A549 (cell line): ENCODE measurements around the gene SYT1. TPM values are rescaled to one million over a fixed set of nuclear protein-coding genes. Genes with fewer than 3 reads are reported as not detected.

Experiments
- ATAC-seq, 2 experiments: fragments of 200-7000 bp in 1 of 2; fragments of >200 bp in 1 of 2; cut with Nextera tagmentation in 1 of 2; cut with Tn5 transposase in 1 of 2; 3 replicates each; pipeline versions ENCODE4 v1.8.0 to v1.9.1; 2018 to 2020; ENCODE audit warnings: mild to moderate bottlenecking in 1 of 2, moderate library complexity in 1 of 2
- CTCF ChIA-PET: fragments of 300-600 bp; sonication (Branson Sonifier 250); formaldehyde crosslinking; extraction: SDS; loops from one replicate; lab custom pipeline; 2021; ENCODE audit warnings: antibody characterized with exemption, inconsistent platforms; lab: Yijun Ruan, JAX
- POLR2A ChIA-PET: fragments of 350-600 bp; formaldehyde crosslinking; extraction: SDS; loops from one replicate; lab custom pipeline; 2021; ENCODE audit warnings: antibody characterized with exemption, inconsistent platforms; lab: Yijun Ruan, JAX
- DNase-seq, 2 experiments: peaks; one replicate each; pipeline versions ENCODE4 v3.0.0 to v3.0.0-alpha.2; 2011 to 2016; ENCODE audit warnings: low read depth in 1 of 2, low spot score in 1 of 2
- FAIRE-seq: peaks from 2 replicates; lab custom pipeline; 2011; peaks lifted over from hg19 to GRCh38; lab: Jason Lieb, UNC
- H3K27ac ChIP-seq, 2 experiments: fragments of >200 bp; sonication (Bioruptor Twin); formaldehyde crosslinking; 3 replicates each; pipeline ENCODE4 v1.5.1; 2016 to 2017
- H3K4me1 ChIP-seq: fragments of >200 bp; sonication (Bioruptor Twin); formaldehyde crosslinking; 3 replicates; pipeline ENCODE4 v1.6.1; 2016
- H3K4me2 ChIP-seq: fragments of >200 bp; sonication (Bioruptor Twin); formaldehyde crosslinking; 3 replicates; pipeline ENCODE4 v1.6.1; 2016
- H3K4me3 ChIP-seq: fragments of >200 bp; sonication (Bioruptor Twin); formaldehyde crosslinking; 3 replicates; pipeline ENCODE4 v1.5.1; 2016
- H3K9me3 ChIP-seq: fragments of >200 bp; sonication (Bioruptor Twin); formaldehyde crosslinking; 3 replicates; pipeline ENCODE4 v1.6.1; 2016
- CBX2 ChIP-seq: fragments of 200-600 bp; sonication (generic); IDR thresholded peaks from 2 replicates; pipeline ENCODE4 v1.6.1; 2016; ENCODE audit warnings: low read depth, mild to moderate bottlenecking, borderline replicate concordance
- CBX8 ChIP-seq: fragments of 200-600 bp; sonication (generic); IDR thresholded peaks from 2 replicates; pipeline ENCODE4 v1.6.1; 2016
- CHD2 ChIP-seq: fragments of 150-350 bp; IDR thresholded peaks from 2 replicates; pipeline ENCODE4 v1.6.1; 2014; ENCODE audit warnings: low read length; ENCODE audit not compliant: partially characterized antibody
- CHD4 ChIP-seq: fragments of 200-600 bp; sonication (generic); IDR thresholded peaks from 2 replicates; pipeline ENCODE4 v1.6.1; 2016; ENCODE audit warnings: antibody characterized with exemption, mild to moderate bottlenecking, borderline replicate concordance
- EHF ChIP-seq: fragments of 250-450 bp; sonication (Bioruptor Pico); IDR thresholded peaks from 2 replicates; pipeline ENCODE4 v1.5.0; 2020; ENCODE audit warnings: mild to moderate bottlenecking
- EP300 ChIP-seq, 2 experiments: fragments of >200 bp; sonication (Bioruptor Twin); formaldehyde crosslinking; IDR thresholded peaks; 2 replicates in 1 of 2; 3 replicates in 1 of 2; pipeline ENCODE4 v1.6.1; 2016 to 2017
- ESRRA ChIP-seq: fragments of 150-350 bp; IDR thresholded peaks from 2 replicates; pipeline ENCODE4 v1.6.1; 2014; ENCODE audit warnings: mild to moderate bottlenecking, low read length, borderline replicate concordance
- FOSL2 ChIP-seq, 2 experiments: fragments of 450-650 bp in 1 of 2; fragments of >200 bp in 1 of 2; sonication (Bioruptor Twin) in 1 of 2; formaldehyde crosslinking; IDR thresholded peaks; 2 replicates each; pipeline versions ENCODE4 v1.5.0 to v1.6.1; 2016 to 2020; ENCODE audit warnings: mild to moderate bottlenecking in 1 of 2, moderate library complexity in 1 of 2
- GATA3 ChIP-seq: IDR thresholded peaks from 2 replicates; pipeline ENCODE4 v1.6.1; 2012; ENCODE audit warnings: borderline replicate concordance
- HDAC2 ChIP-seq: fragments of 200-600 bp; sonication (generic); IDR thresholded peaks from 2 replicates; pipeline ENCODE4 v1.6.1; 2016
- HOXA7 ChIP-seq: fragments of 250-450 bp; sonication (Bioruptor Pico); IDR thresholded peaks from 2 replicates; pipeline ENCODE4 v1.5.0; 2020; ENCODE audit warnings: mild to moderate bottlenecking, moderate library complexity
- HOXB13 ChIP-seq: fragments of 250-450 bp; sonication (Bioruptor Pico); IDR thresholded peaks from 2 replicates; pipeline ENCODE4 v1.5.0; 2020; ENCODE audit warnings: low read depth, mild to moderate bottlenecking, moderate library complexity
- KDM5A ChIP-seq: fragments of 200-600 bp; sonication (generic); IDR thresholded peaks from 2 replicates; pipeline ENCODE4 v1.6.1; 2016; ENCODE audit warnings: antibody characterized with exemption, mild to moderate bottlenecking
- MAFK ChIP-seq: fragments of 450-650 bp; IDR thresholded peaks from 2 replicates; pipeline ENCODE4 v1.6.1; 2014; ENCODE audit not compliant: partially characterized antibody
- MAX ChIP-seq: IDR thresholded peaks from 2 replicates; pipeline ENCODE4 v1.6.1; 2012
- NFE2L2 ChIP-seq: fragments of 150-350 bp; conservative IDR thresholded peaks from 2 replicates; pipeline ENCODE4 v1.6.1; 2014; ENCODE audit warnings: low read length
- PHF8 ChIP-seq: fragments of 200-600 bp; sonication (generic); IDR thresholded peaks from 2 replicates; pipeline ENCODE4 v1.6.1; 2016; ENCODE audit warnings: low read depth, mild to moderate bottlenecking, antibody characterized with exemption, moderate library complexity, borderline replicate concordance
- POLR2A ChIP-seq: IDR thresholded peaks from 2 replicates; pipeline ENCODE4 v1.6.1; 2012; ENCODE audit warnings: mild to moderate bottlenecking, low read length
- RARB ChIP-seq: fragments of 250-450 bp; sonication (Bioruptor Pico); IDR thresholded peaks from 2 replicates; pipeline ENCODE4 v1.8.0; 2021; ENCODE audit warnings: mild to moderate bottlenecking, moderate library complexity
- REST ChIP-seq: fragments of 200-600 bp; sonication (generic); IDR thresholded peaks from 2 replicates; pipeline ENCODE4 v1.6.1; 2016; ENCODE audit warnings: antibody characterized with exemption, mild to moderate bottlenecking, moderate library complexity
- RNF2 ChIP-seq: fragments of 200-600 bp; sonication (generic); IDR thresholded peaks from 2 replicates; pipeline ENCODE4 v1.6.1; 2016; ENCODE audit warnings: low read depth, mild to moderate bottlenecking, antibody characterized with exemption, moderate library complexity, borderline replicate concordance
- TFCP2L1 ChIP-seq: fragments of 250-450 bp; sonication (Bioruptor Pico); IDR thresholded peaks from 2 replicates; pipeline ENCODE4 v1.5.0; 2021; ENCODE audit warnings: mild to moderate bottlenecking
- USF2 ChIP-seq: fragments of 450-650 bp; IDR thresholded peaks from 2 replicates; pipeline ENCODE4 v1.6.1; 2014; ENCODE audit warnings: antibody characterized with exemption
- ZC3H11A ChIP-seq: fragments of 450-650 bp; IDR thresholded peaks from 2 replicates; pipeline ENCODE4 v1.6.1; 2014; ENCODE audit warnings: antibody characterized with exemption, mild to moderate bottlenecking
- ZFP36 ChIP-seq: fragments of 450-650 bp; IDR thresholded peaks from 2 replicates; pipeline ENCODE4 v1.6.1; 2014; ENCODE audit warnings: borderline replicate concordance; ENCODE audit not compliant: partially characterized antibody
- WGBS: methylation state at CpG from one replicate; pipeline ENCODE4 v1.1.6; 2017; ENCODE audit errors: missing lambda C conversion rate; 5-methylcytosine and 5-hydroxymethylcytosine counted together
- polyA plus RNA-seq, 4 experiments: library from polyadenylated mRNA; depleted of rRNA in 3 of 4; stranded (reverse); fragments of >200 nt; fragmentation: RNase III in 1 of 4; extraction: RNeasy Plus Mini Kit Qiagen cat#74134 plus additional on column Dnase treatment in 1 of 4; gene quantifications; 2 replicates in 3 of 4; 3 replicates in 1 of 4; pipeline ENCODE4 v1.2.3, GENCODE V29; 2011 to 2017
- TF ChIP-seq, protein P1 (sequence below): IDR thresholded peaks from 2 replicates; pipeline ENCODE4 v1.6.1; 2012; ENCODE audit warnings: low read depth, borderline replicate concordance
- TF ChIP-seq, protein P2 (sequence below): fragments of 250-450 bp; sonication (Bioruptor Pico); IDR thresholded peaks from 2 replicates; pipeline ENCODE4 v1.5.0; 2021; ENCODE audit warnings: mild to moderate bottlenecking, moderate library complexity, borderline replicate concordance

SYT1 gene
- polyA plus RNA-seq, 2 of the 4 experiments (the other 2 are of a cell fraction) = 11.7 to 39.6 TPM

- Histone ChIP-seq H3K9me3 (no peaks in the 10 kb centered on the region), H3K4me2 (no peak overlapping the region)
- CTCF ChIA-PET = no interaction called here
- no peak for DNase-seq
- TF ChIP-seq TFCP2L1 (CRISPR knock-in tag) (no peak), HOXA7 (no peak), REST (no peak), POLR2A (no peak), MAFK (no peak), MAX (no peak), RARB (no peak), NFE2L2 (no peak), ESRRA (no peak), RNF2 (no peak), FOSL2 (IDR thresholded peaks at IDR 0.05) (no peak), FOSL2 (CRISPR knock-in tag; IDR thresholded peaks at IDR 0.05) (no peak), CBX2 (no peak), HDAC2 (no peak), CHD4 (no peak), ZFP36 (no peak), EHF (CRISPR knock-in tag) (no peak), PHF8 (no peak), ZC3H11A (no peak)
- TF ChIP-seq, protein P1, sequence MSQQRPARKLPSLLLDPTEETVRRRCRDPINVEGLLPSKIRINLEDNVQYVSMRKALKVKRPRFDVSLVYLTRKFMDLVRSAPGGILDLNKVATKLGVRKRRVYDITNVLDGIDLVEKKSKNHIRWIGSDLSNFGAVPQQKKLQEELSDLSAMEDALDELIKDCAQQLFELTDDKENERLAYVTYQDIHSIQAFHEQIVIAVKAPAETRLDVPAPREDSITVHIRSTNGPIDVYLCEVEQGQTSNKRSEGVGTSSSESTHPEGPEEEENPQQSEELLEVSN = no peak
- TF ChIP-seq, all 56 proteins: peak for 0
- Histone ChIP-seq H3K4me3 (no peak overlapping the region), H3K4me1 (no peaks in the 10 kb centered on the region), H3K27ac (no peak overlapping the region)
- 82% methylated on average over 7 of the region's 7 CpGs for WGBS
- FAIRE-seq = no peak
- no peak for ATAC-seq
- POLR2A ChIA-PET = no interaction called here
Measured at GRCh38 chr12:79233341-79233781, 368.8 kb downstream of the SYT1 start.

GRCh38 chr12:79236920-79237319, 372.3 kb downstream of the SYT1 start:
- no peaks in the 10 kb centered on the region for H3K4me1 ChIP-seq
- CTCF ChIA-PET = no interaction called here
- no peak overlapping the region for H3K4me3 ChIP-seq
- no peaks in the 10 kb centered on the region for H3K9me3 ChIP-seq
- 91% methylated on average over 4 of the region's 4 CpGs for WGBS
- FAIRE-seq (no peak), ATAC-seq (no peak), DNase-seq (no peak)
- POLR2A ChIA-PET = no interaction called here
- no peak overlapping the region for H3K4me2 ChIP-seq
- H3K27ac ChIP-seq = no peak overlapping the region
- TF ChIP-seq CBX2 (no peak), CHD2 (no peak), USF2 (no peak), CHD4 (no peak), MAX (no peak), EP300 (IDR thresholded peaks at IDR 0.05) (no peak), CBX8 (no peak), HOXB13 (CRISPR knock-in tag) (no peak), HOXA7 (no peak), RNF2 (no peak), MAFK (no peak), GATA3 (no peak), REST (no peak), KDM5A (no peak), NFE2L2 (no peak)
- TF ChIP-seq, protein P2, sequence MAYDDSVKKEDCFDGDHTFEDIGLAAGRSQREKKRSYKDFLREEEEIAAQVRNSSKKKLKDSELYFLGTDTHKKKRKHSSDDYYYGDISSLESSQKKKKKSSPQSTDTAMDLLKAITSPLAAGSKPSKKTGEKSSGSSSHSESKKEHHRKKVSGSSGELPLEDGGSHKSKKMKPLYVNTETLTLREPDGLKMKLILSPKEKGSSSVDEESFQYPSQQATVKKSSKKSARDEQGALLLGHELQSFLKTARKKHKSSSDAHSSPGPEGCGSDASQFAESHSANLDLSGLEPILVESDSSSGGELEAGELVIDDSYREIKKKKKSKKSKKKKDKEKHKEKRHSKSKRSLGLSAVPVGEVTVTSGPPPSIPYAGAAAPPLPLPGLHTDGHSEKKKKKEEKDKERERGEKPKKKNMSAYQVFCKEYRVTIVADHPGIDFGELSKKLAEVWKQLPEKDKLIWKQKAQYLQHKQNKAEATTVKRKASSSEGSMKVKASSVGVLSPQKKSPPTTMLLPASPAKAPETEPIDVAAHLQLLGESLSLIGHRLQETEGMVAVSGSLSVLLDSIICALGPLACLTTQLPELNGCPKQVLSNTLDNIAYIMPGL (CRISPR knock-in tag) = no peak
